OCI-LY7 (cell line): Measurements from ENCODE around the gene HACD3. TPM values are rescaled to one million over a fixed set of nuclear protein-coding genes. Genes with fewer than 3 reads are reported as not detected.

Source experiments
- BruUV-seq: library from RNA; stranded (reverse); fragments of 400-500 nt; replicated peaks from 2 replicates; lab custom pipeline; 2021; lab: Mats Ljungman, UMichigan
- CTCF ChIA-PET: fragments of 300-600 bp; sonication (Branson Sonifier 250); formaldehyde crosslinking; loops from one replicate; lab custom pipeline; 2022; ENCODE audit warnings: antibody characterized with exemption; ENCODE audit not compliant: unreplicated experiment; lab: Charles Lee
- POLR2A ChIA-PET: fragments of 300-600 bp; sonication (Branson Sonifier 250); formaldehyde crosslinking; loops from one replicate; lab custom pipeline; 2022; ENCODE audit warnings: antibody characterized with exemption; lab: Charles Lee
- DNase-seq: peaks from one replicate; pipeline ENCODE4 v3.0.0-alpha.2; 2015; ENCODE audit warnings: low spot score
- H2AFZ ChIP-seq: fragments of 200-600 bp; sonication (generic), shearing (Covaris generic); 2 replicates; pipeline ENCODE4 v1.6.1; 2014; ENCODE audit warnings: mild to moderate bottlenecking, antibody characterized with exemption, low read length, moderate library complexity
- H3K27ac ChIP-seq: fragments of 200-600 bp; sonication (generic); 2 replicates; pipeline ENCODE4 v1.5.1; 2014; ENCODE audit warnings: mixed run types, low read depth, mild to moderate bottlenecking, moderate library complexity, low read length, inconsistent platforms; ENCODE audit not compliant: poor library complexity, severe bottlenecking
- H3K36me3 ChIP-seq: fragments of 200-600 bp; sonication (generic); 2 replicates; pipeline ENCODE4 v1.6.1; 2014; ENCODE audit warnings: mild to moderate bottlenecking, antibody characterized with exemption, low read length, moderate library complexity, mixed read lengths; ENCODE audit not compliant: insufficient read depth
- H3K4me1 ChIP-seq: fragments of 200-600 bp; sonication (generic); 2 replicates; pipeline ENCODE4 v1.5.1; 2014; ENCODE audit warnings: mild to moderate bottlenecking, low read length; ENCODE audit not compliant: insufficient read depth, poor library complexity, severe bottlenecking
- H3K4me2 ChIP-seq: fragments of 200-600 bp; sonication (generic); 2 replicates; pipeline ENCODE4 v1.6.1; 2014; ENCODE audit warnings: mild to moderate bottlenecking, low read length
- H3K4me3 ChIP-seq: fragments of 200-600 bp; sonication (generic); 2 replicates; pipeline ENCODE4 v1.5.1; 2014; ENCODE audit warnings: mild to moderate bottlenecking, low read depth, low read length; ENCODE audit not compliant: poor library complexity, severe bottlenecking
- H3K79me2 ChIP-seq: fragments of 200-600 bp; sonication (generic); 2 replicates; pipeline ENCODE4 v1.6.1; 2016; ENCODE audit warnings: low read depth, mild to moderate bottlenecking, low read length, moderate library complexity, mixed read lengths; ENCODE audit not compliant: insufficient read depth
- H3K9me2 ChIP-seq: fragments of 200-600 bp; sonication (generic); 2 replicates; pipeline ENCODE4 v1.6.1; 2016; ENCODE audit warnings: mild to moderate bottlenecking, low read length, mixed read lengths; ENCODE audit not compliant: insufficient read depth
- H3K9me3 ChIP-seq: fragments of 200-600 bp; sonication (generic); 2 replicates; pipeline ENCODE4 v1.6.1; 2014; ENCODE audit warnings: mild to moderate bottlenecking, mixed run types, low read length, mixed read lengths
- H4K20me1 ChIP-seq: fragments of 200-600 bp; sonication (generic); 2 replicates; pipeline ENCODE4 v1.6.1; 2014; ENCODE audit warnings: mild to moderate bottlenecking, antibody characterized with exemption, low read length, moderate library complexity, mixed read lengths; ENCODE audit not compliant: insufficient read depth
- EZH2phosphoT487 ChIP-seq: fragments of 200-600 bp; sonication (generic); IDR thresholded peaks from 2 replicates; pipeline ENCODE4 v1.6.1; 2018; ENCODE audit warnings: low read depth, borderline replicate concordance, mild to moderate bottlenecking, mixed run types, antibody characterized with exemption, low read length, moderate library complexity, mixed read lengths
- intact Hi-C: fragments of 100-400 bp; cut with micrococcal nuclease; formaldehyde crosslinking; loops from one replicate; pipeline ENCODE4 v1.10.0; 2022; ENCODE audit not compliant: unreplicated experiment
- total RNA-seq, 2 experiments: library from RNA; depleted of rRNA in 1 of 2; stranded (reverse); fragments of >200 nt in 1 of 2; shearing (Covaris generic) in 1 of 2; gene quantifications; 2 replicates each; pipeline ENCODE4 v1.2.3, GENCODE V29; 2014 to 2022
- TF ChIP-seq, protein P1 (sequence below): fragments of 200-600 bp; sonication (generic); conservative IDR thresholded peaks from 2 replicates; pipeline ENCODE4 v1.5.1; 2014; ENCODE audit warnings: mild to moderate bottlenecking, antibody characterized with exemption, low read length, moderate library complexity, mixed read lengths

The HACD3 gene
- total RNA-seq, 2 experiments from 2014 or later: 29.2 to 50.5 TPM

DNA sequence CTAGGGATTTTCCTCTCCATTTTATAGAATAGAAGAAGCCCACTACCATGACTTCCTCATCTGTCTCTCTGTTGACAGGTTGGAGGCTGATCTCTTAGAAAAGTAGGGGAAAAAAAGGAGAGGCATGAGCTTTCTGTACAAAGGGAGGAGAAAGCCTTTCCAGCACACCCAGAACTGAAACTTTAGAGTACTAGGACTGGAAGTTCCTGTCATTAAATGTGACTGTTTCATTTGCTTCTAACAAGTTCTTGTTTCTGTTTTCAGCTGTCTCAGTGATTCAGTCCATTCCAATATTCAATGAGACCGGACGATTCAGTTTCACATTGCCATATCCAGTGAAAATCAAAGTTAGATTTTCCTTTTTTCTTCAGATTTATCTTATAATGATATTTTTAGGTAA, 41.7 kb downstream of the HACD3 start:
- H3K36me3 ChIP-seq: peaks cover 81% of the 10 kb centered on the region
- H3K27ac ChIP-seq: no peak overlapping the region
- no peaks in the 10 kb centered on the region for H3K9me2 ChIP-seq
- 0 out of 2 replicates have a peak, but pooled peaks cover 6% of the 10 kb centered on the region for H3K9me3 ChIP-seq
- no peaks in the 10 kb centered on the region for H3K4me1 ChIP-seq
- H3K79me2 ChIP-seq: no peaks in the 10 kb centered on the region
- no peak overlapping the region for H2AFZ ChIP-seq
- TF ChIP-seq EZH2phosphoT487: no peak
- TF ChIP-seq, protein P1, sequence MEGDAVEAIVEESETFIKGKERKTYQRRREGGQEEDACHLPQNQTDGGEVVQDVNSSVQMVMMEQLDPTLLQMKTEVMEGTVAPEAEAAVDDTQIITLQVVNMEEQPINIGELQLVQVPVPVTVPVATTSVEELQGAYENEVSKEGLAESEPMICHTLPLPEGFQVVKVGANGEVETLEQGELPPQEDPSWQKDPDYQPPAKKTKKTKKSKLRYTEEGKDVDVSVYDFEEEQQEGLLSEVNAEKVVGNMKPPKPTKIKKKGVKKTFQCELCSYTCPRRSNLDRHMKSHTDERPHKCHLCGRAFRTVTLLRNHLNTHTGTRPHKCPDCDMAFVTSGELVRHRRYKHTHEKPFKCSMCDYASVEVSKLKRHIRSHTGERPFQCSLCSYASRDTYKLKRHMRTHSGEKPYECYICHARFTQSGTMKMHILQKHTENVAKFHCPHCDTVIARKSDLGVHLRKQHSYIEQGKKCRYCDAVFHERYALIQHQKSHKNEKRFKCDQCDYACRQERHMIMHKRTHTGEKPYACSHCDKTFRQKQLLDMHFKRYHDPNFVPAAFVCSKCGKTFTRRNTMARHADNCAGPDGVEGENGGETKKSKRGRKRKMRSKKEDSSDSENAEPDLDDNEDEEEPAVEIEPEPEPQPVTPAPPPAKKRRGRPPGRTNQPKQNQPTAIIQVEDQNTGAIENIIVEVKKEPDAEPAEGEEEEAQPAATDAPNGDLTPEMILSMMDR: no peak
- BruUV-seq: no TSS peak
- POLR2A ChIA-PET: no interaction called here
- CTCF ChIA-PET: no interaction called here
- DNase-seq: no peak
- intact Hi-C loops: no loop called here
- H3K4me2 ChIP-seq: no peak overlapping the region
- H3K4me3 ChIP-seq: no peak overlapping the region
- no peaks in the 10 kb centered on the region for H4K20me1 ChIP-seq

DNA sequence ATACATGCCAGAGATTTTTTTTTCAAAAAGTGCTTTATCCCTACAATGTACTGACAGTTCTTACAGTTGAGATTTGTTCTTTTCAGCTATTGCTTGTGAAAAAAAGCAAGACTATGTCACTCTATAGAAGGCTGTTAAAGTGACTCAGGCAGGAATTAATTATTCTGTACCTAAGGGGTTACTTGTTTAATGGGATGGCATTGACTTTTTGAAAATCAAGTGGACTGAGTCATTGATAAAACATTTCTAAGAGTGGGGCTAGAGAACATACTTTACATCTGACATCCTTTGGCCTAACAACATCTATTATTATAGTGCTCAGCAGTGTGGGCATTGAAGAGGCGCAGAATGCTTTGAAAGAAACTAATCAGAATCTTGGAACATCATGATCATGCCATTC, 46.4 kb downstream of the HACD3 start:
- no TSS peak for BruUV-seq
- Histone ChIP-seq H3K9me3 (no peaks in the 10 kb centered on the region), H3K27ac (no peak overlapping the region), H3K79me2 (no peaks in the 10 kb centered on the region), H3K36me3 (peaks cover 86% of the 10 kb centered on the region), H3K4me3 (no peak overlapping the region), H4K20me1 (no peaks in the 10 kb centered on the region), H3K9me2 (no peaks in the 10 kb centered on the region), H3K4me1 (peaks cover 12% of the 10 kb centered on the region), H2AFZ (no peak overlapping the region), H3K4me2 (no peak overlapping the region)
- DNase-seq: no peak
- CTCF ChIA-PET: no interaction called here
- intact Hi-C loops: no loop called here
- TF ChIP-seq, protein P1: no peak
- no peak for TF ChIP-seq EZH2phosphoT487
- POLR2A ChIA-PET: no interaction called here

- TSS peak; percentile 80 for BruUV-seq
- Histone ChIP-seq H3K79me2 (no peaks in the 10 kb centered on the region), H3K9me2 (no peaks in the 10 kb centered on the region), H4K20me1 (no peaks in the 10 kb centered on the region), H3K9me3 (no peaks in the 10 kb centered on the region), H3K4me2 (no peak overlapping the region), H2AFZ (no peak overlapping the region), H3K27ac (no peak overlapping the region), H3K36me3 (peaks cover 86% of the 10 kb centered on the region), H3K4me3 (no peak overlapping the region), H3K4me1 (peaks cover 12% of the 10 kb centered on the region)
- CTCF ChIA-PET: no interaction called here
- no peak for TF ChIP-seq EZH2phosphoT487
- TF ChIP-seq, protein P1: no peak
- intact Hi-C loops: no loop called here
- POLR2A ChIA-PET: interaction anchor here (1.5 kb wide), 1 partner anchor 47 kb away, joined by 4 read pairs; the partner anchor contains the start of gene HACD3
- peak; percentile 11 for DNase-seq
Observed at GRCh38 chr15:65577129-65577996, 47.1 kb downstream of the HACD3 start.
